Esophagus muscularis mucosa (tissue), 4 donors: ENCODE results near the gene PALMD.

Experiments used
- EP300 ChIP-seq: sonication (generic); formaldehyde crosslinking; IDR thresholded peaks from one replicate; pipeline ENCODE4 v1.6.1; 2017; ENCODE audit warnings: antibody characterized with exemption
- POLR2A ChIP-seq: fragments of 450-650 bp; IDR thresholded peaks from one replicate; pipeline ENCODE4 v1.6.1; 2017; ENCODE audit warnings: antibody characterized with exemption, moderate library complexity, mild to moderate bottlenecking, low read depth
- POLR2AphosphoS5 ChIP-seq, 2 donors: sonication (generic); formaldehyde crosslinking; IDR thresholded peaks; one replicate each; pipeline ENCODE4 v1.6.1; 2017; ENCODE audit warnings: antibody characterized with exemption in 2 of 2
- TF ChIP-seq, protein P1 (sequence below), 3 experiments: fragments of 200-600 bp in 2 of 3; fragments of 450-650 bp in 1 of 3; sonication (generic) in 2 of 3; IDR thresholded peaks; one replicate each; pipeline ENCODE4 v1.5.1; 2017 to 2019; ENCODE audit warnings: antibody characterized with exemption in 3 of 3, mild to moderate bottlenecking in 2 of 3, moderate library complexity in 1 of 3

- TF ChIP-seq, protein P1, sequence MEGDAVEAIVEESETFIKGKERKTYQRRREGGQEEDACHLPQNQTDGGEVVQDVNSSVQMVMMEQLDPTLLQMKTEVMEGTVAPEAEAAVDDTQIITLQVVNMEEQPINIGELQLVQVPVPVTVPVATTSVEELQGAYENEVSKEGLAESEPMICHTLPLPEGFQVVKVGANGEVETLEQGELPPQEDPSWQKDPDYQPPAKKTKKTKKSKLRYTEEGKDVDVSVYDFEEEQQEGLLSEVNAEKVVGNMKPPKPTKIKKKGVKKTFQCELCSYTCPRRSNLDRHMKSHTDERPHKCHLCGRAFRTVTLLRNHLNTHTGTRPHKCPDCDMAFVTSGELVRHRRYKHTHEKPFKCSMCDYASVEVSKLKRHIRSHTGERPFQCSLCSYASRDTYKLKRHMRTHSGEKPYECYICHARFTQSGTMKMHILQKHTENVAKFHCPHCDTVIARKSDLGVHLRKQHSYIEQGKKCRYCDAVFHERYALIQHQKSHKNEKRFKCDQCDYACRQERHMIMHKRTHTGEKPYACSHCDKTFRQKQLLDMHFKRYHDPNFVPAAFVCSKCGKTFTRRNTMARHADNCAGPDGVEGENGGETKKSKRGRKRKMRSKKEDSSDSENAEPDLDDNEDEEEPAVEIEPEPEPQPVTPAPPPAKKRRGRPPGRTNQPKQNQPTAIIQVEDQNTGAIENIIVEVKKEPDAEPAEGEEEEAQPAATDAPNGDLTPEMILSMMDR (IDR thresholded peaks at IDR 0.05): no peak
- TF ChIP-seq POLR2A (no peak), EP300 (no peak), POLR2AphosphoS5 (IDR thresholded peaks at IDR 0.05) (no peak)
These were observed 27.4 kb downstream of the PALMD start for GRCh38 chr1:99673315-99673714.
